ENCODE data around the gene SERINC5. TPM values are rescaled to one million over a fixed set of nuclear protein-coding genes. Genes with fewer than 3 reads are reported as not detected.
"Not testable (repeated sequence)": the region's sequence is repeated elsewhere in the genome, so short reads cannot be mapped to it uniquely, and the experiment has no call there.

The SERINC5 gene
- polyA plus RNA-seq, 1 donor = 18.7 TPM

DNA sequence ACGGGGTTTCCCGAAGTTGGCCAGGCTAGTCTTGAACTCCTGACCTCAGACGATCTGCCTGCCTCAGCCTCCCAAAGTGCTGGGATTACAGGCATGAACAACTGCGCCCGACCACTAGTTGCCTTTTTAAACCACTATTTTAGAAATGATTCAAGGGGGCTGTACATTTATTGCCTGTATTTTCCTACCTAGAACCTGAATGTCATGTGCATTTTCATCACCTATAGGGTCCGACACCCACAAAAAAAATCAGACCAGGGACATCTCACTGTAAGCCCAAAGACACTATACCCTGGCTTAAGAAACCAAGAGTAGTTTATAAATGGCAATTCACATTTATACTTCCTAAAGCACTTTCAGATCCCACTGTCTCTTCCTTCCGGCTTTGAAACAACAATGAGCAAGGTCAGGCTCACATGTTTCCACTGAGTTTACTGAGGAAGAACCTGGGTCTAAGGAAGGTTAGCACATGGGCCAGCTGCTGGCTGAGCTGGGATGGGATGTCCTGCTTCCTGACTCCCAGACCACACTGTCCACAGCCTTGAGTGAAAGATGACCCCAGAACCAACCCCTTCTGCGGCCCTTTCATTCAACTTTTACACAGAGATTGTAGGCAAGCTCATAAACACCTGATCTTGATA, 87.3 kb downstream of the SERINC5 start:
- no peak for DNase-seq

DNA sequence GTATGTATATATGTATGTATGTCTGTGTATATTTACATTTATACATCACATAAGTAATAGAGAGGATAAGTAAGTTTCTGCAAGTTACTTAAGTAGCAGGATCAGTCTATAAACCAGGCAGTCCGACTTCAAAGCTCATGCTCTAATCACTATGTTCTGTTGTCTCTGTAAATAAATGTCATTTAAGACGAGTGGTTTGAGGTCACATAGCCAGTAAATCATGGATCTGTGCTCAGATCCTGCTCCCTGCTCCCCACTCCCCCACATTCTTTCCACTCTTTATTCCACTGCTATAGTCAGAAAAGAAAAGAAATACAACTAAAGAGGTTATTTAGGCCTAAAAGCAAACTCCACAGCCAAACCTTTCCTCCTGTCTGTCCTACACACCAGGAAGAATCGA, 90.4 kb downstream of the SERINC5 start:
- no peak for DNase-seq

DNA sequence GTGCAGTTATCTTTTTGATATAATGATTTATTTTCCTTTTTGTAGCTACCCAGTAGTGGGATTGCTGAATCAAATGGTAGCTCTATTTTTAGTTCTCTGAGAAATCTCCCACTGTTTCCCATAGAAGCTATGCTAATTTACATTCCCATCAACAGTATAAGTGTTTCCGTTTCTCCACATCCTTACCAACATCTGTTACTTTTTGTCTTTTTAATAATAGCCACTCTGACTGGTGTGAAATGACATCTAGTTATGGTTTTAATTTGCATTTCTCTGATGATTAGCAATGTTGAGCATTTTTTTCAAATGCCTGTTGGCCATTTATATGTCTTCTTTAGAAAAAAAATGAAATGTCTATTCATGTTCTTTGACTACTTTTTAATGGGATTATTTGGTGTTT, 94.7 kb downstream of the SERINC5 start:
- DNase-seq = no peak

DNA sequence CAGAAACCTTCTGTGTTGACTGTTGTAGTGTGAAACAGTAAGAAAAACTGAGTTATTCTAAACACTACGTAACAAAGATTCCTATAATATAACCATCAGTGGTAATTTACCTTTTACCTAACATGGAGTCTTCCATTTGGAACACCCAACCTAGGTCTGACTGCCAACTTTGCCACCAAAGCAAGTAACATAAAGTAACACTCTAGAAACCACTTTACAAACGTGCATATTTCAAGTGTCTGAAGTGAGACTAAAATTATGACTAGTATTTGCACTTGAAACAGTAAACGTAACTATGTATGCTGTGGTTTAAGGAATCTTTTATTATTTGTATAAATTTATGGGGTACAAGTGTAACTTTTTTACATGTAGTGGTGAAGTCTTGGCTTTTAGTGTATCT, 95.6 kb downstream of the SERINC5 start:
- no peak for DNase-seq

DNA sequence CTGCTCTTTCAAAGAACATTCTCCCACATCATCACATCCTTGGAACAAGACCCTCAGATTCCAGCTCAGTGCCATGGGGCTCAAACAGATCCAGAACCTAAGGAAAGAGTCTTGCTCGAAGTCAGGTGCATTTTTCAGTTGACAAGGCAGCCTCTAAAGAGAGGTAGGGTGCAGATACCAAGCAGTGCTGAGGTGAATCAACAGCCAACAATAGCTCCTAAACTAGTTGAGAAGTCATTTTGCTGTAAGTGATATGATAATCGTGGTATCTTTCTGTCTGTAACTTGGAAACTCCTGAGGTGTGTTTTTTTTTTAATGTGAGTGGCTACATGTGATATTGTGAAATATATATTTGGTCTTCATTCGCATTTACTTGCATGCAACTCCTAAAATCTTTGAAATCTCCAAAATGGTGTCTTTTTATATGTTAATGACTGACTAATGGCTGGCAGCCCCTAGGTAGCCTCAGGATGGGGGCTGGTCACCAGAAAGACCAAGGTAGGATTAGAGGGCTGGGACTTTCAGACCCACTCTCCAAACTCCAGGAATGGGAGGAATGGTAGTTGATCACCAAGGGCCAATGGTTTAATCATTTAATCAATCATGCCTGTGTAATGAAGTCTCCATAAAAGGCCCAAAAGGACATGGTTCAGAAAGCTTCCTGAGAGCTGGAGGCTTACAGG, 96.6 kb downstream of the SERINC5 start:
- DNase-seq = no peak

DNA sequence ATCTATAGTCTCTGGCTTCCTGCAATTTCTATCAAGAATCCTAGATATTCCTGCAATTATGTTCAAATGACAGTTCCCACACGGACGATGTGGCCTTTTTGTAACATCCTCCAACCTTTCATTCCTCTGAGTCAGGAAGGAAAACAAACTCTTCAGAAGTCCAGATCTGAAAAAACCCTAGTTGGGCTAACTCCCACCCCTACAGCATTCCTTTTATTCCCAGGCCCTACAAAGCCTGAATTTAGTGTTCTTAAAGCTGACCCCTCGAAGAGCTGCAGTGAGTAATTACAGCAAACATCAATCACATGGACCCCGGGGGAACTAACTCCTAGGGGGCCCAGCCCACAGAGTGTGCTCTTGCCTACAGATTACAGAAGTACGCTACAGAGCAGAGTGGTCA, 99.7 kb downstream of the SERINC5 start:
- DNase-seq = no peak

DNA sequence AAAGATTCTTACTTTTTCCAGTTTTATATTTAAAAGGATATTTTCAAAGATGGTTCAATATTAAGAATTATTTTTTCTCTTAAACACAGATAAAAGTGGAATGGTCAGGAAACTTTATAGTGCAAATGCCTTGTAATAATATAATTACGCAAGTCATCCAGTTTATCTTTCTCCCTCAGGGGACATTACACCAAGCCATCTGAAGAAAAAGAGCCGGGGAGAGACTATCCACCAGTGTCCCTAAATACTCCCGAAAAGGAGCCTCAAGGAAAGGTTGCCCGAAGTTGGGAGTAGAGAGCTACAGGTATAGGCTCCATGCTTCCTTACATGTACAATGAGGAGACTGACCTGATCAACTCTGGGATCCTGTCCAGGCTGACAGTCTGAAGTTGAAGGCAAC, 101.1 kb downstream of the SERINC5 start:
- DNase-seq = no peak

DNA sequence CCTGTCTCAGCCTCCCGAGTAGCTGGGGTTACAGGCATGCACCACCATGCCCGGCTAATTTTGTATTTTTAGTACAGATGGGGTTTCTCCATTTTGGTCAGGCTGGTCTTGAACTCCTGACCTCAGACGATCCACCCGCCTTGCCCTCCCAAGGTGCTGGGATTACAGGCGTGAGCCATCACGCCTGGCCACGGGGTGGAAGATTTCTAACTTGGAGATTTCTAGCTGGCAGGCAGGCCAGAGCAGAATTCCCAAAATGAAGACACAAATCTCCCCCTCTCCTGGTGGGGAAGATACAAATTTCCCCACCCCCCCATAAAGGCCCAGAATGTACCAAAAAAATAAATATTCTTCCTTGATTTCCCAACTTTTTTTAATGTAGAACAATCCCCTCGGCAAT, 101.6 kb downstream of the SERINC5 start:
- DNase-seq = not testable (repeated sequence)

DNA sequence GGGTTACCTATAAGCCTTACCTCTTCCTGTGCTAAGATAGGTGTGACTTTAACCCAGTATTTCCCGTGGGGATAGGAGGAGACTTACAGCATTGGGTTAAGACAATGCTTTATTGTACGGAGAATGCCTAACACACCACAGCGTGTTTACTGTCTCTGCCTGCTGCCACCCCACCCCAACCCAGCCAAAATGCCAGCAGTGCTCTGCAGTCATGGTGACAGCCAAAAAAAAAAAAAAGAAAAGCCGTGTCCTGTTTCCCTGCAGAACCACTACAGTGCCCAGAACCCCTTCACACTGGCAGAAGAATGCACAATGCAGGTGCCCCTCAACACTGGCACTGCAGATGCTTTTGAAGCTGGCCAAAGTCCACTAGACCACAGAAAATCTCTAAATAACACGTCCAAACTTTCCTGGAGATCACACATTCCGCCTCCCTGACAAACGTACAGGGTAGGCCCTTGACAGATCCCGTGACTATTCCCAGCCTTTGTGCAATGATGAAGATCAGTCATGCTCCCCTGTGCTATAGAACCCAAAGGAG, 102.2 kb downstream of the SERINC5 start:
- DNase-seq = no peak

DNA sequence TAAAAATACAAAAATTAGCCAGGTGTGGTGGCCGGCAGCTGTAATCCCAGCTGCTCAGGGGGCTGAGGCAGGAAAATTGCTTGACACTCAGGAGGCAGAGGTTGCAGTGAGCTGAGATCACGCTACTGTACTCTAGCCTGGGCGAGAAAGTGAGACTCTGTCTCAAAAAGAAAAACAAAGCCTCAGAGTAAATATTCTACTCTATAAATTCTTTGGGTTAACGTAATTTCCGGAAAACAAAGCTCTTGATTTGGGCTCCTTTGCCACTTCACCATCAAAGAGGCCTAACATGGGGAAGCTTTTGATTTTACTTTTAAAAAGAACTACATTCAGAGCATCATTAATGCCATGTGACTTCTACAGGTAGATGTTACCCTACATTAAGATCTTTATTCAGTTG, 103.1 kb downstream of the SERINC5 start:
- DNase-seq = no peak

DNA sequence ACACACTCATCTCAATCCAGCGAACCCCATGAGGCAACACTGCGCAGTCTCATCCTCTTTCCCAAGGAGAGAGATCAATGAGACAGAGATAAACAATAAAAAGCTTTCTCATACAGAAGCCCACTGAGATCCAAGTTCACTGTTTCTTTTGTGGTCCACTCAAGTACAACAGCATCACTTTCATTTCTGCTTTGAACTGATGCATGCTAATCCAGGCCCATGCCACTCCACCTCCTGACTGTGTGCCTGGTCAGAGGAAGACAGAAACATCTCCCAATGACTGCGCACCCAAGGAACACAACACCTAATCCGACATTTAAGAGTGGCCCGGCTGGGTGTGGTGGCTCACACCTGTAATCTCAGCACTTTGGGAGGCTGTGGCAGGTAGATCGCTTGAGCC, 104.0 kb downstream of the SERINC5 start:
- DNase-seq = no peak

DNA sequence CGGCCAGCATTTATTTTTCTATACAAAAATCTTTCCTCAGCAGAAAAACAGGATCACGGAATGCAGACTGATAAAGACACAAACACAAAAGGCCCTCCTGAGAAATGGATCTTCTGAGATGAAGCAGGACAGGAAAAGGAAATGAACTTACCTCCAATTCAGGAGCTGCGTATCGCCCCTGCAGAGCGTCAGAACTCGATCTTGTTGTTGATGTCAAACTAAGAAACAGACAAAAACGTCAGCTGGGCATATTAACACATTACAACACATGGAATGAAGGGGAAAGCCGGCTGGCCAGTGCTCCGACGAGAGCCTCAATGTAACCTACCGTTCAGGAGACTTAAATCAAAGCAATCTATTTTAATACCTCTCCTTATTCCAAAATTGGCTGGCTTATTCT, 105.1 kb downstream of the SERINC5 start:
- DNase-seq = no peak

DNA sequence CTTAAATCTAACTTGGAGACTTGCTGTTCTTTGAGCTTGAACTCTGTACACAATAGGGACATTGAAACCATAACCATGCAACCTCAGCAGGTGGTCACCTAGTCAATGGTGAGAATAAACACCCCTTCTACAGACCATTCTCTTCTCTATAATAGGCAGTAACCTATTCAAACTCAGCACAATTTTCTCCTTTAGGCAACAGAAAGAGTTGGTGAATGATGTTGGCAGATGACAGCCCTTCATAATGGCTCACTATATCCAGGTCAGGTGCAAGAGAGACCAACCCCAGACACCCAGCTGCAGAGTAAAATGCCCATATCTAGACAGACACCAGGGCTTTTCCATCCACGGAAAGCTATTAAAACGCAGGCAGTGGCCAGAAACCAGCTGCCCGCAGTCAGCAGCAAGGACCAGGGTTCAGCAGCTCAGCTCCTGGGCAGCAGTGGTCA, 106.7 kb downstream of the SERINC5 start:
- DNase-seq = no peak

DNA sequence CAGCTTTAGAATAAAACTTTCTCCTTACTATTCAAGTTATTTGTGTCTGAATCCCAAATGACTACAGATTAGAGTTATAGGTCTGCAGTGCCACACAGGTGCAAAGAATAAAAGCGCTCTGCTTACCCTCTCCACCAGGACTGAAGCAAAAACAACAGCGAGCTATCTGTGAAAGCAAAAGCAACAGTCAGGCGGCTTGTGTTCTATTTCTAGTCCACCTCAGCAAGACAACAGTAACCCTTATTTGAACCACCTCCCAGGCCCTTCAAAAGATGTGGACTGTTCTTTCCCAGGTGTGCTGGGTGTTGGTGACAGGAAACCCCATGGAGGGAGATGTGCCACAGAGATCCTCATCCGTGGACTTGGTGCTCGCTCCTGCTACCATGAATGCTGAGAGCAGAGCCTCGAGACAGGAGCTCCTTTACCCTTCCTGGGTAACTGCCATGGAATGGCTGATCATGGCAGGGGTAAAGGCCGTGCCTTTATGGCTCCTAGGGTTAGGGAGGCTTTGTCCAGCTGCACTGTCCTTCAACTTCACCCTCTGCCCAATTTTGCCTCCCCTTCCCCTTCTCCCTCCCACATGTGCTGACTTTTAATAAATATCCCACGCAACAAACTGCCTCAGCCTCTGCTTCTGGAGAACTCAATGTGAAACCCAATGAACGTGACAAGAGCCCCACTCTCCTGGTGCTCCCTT, 108.6 kb downstream of the SERINC5 start:
- DNase-seq = no peak

DNA sequence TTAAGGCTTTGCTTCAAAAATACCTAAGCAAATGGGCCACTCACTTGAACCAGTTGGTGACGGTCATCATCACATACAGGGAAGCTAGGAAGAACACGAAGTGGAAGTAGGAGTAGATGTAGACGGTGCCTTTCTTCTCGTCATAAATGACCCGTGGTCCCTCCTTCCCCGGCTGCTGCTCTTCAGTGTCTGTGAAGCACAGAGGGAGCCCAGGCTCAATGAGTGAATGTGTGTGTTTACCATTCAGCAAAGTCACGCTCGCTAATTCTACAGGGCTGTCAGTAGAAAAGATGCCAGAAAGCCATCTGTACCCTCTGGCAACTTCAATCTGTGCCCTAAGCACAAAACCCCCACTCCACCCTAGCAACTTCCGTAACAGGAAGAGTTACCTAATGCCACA, 109.8 kb downstream of the SERINC5 start:
- DNase-seq = no peak

DNA sequence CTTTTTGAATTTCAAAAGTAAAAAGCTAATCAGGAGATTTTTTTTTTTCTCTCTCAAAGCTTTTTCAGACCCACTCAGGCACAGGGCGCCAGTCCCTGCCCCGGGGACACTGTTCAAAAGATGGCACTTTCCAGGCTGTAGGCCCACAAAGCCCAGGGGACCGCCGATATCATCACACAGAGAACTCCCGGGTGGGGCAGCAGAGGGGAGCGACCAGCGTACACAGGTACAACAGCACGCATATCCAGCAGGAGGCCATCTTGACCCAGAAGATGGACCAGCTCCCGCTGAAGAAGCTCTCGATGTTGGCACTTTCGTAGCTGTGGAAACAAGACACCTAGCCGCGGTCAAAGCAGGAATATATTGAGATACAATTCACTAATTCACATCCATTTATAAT, 112.4 kb downstream of the SERINC5 start:
- DNase-seq = no peak

DNA sequence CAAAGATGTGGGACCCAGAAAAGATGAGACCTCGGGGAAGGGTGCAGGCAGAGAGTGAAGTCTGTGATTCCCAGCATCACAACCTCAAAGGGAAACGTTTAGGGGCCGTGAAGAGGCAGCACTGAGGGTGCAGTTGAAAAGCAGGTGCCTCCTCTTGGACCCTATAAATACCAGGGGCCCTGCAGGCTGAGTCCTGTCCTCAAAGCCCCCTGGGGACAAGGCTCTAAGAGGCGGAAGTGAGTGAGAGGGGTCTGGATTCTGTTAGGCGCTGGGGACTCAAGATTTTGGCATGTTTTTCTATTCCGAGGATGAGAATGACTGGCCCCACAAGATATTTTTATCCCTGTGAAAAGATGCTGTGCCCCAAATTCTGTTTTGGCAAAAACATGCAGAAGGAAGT, 112.9 kb downstream of the SERINC5 start:
- no peak for DNase-seq

DNA sequence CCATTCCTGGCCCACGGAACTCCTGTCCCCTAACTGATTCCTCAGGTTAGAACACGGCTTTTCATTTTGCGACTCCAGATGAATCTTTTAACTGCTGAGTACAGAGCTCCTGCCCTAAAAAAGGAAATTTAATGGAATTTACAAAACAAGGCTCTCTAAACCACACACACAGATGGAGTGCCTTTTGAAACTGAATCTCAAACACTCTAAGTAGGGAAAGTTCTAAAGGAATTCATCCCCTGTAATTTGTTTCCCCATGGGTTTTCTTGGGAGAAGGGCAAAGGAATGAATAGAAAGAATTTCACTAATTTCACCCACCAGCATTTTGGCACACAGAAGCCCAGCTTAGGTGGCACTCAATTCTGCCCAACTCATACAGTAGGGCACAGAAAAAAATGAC, 114.2 kb downstream of the SERINC5 start:
- DNase-seq = no peak

DNA sequence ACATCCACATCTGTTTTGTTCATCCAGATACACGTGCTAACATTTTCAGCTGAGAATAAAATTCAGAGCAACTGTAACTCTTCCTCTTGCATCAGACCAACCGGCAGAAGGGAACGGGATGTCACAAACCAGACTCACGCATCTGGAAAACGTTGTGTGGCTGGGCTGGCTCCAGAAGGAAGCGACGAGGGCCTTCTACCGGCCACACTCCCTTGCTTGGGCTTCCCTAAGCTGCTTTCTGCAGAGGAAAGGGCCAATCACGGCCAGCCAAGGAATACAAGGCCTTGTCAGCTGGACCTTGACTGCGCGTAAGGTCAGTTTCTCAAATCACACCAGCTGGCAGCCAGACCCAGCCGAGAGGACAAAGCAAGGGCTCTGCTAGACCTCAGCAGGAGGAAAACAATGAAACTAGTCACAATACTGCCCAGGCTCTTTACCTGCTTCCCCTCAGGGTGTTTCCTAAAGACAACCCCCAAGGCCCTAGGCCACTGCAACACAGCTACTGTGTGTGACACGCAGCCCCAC, 114.6 kb downstream of the SERINC5 start:
- peak; percentile 82 for DNase-seq

DNA sequence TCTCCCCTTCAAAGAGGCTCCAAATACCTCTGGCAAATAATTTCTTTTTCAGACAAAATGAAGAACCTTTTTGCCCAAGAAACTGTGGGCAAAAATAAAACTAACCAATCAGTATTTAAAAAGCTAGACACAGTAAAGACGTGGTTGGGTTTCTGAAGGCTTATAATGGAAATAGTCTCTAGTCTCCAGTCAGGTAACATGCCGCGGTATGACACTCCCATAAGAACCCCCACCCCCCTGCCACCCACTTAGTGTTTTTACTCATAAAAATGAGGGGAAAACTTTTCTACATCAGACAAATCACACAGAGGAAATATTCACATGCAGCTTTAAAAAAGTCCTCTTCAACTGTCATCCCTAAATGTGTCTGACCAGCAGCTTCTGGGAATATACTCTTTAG, 115.4 kb downstream of the SERINC5 start:
- DNase-seq = no peak

DNA sequence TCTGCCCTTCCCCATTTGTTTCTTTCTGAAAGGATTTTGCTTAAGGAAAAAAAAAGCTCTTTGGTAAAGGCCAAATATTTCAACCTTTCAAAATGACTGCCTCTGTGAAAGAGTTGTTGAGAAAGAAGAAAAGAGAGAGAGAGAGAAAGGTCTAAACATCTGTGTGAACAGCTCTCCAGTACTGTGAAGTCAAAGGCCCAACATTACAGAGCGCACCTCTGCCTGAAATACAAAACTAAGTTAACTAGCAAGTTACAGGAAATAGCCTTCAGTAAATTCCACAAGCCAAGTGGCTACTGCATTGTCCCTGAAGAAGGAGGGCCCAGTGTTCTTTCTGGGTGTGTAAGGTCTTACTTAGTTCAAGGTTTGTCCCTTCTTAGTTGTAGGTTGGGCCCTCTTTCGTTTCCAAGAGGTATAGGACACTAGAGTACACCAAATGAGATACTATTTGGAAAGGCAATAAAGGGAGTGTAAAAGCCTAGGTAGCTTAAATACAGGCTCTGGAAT, 116.3 kb downstream of the SERINC5 start:
- DNase-seq = no peak

DNA sequence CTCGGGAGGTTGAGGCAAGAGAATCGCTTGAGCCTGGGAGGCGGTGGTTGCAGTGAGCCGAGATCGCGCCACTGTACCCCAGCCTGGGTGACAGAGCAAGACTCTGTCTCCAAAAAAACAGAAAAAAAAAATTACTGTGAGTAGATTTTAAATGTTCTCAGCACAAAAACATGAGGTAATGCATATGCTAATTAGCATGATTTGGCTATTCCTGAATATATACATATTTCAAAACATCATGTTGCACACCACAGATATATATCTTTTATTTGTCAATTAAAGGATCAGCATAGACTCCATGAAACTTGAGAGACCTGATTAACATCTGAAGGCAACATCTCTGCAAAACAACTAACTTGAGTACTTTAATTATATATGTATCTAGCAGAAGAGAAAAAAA, 117.4 kb downstream of the SERINC5 start:
- DNase-seq = no peak

DNA sequence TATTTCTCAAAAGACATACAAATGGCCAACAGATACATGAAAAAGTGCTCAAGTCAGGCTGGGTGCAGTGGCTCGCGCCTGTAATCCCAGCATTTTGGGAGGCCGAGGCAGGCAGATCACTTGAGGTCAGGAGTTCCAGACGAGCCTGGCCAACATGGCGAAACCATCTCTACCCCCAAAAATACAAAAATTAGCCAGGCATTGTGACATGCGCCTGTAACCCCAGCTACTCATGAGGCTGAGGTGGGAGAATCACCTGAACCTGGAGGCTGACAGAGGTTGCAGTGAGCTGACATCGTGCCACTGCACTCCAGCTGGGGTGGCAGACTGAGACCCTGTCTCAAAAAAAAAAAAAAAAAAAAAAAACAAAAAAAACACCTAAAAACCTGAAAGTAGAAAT, 119.0 kb downstream of the SERINC5 start:
- DNase-seq = not testable (repeated sequence)
